Activated CD4-positive, alpha-beta T cell treated with anti-CD3 and anti-CD28 coated beads for 36 hours (primary cell): ENCODE measurements around the gene FILIP1. TPM values are rescaled to one million over a fixed set of nuclear protein-coding genes. Genes with fewer than 3 reads are reported as not detected.

Experiments used
- ATAC-seq: fragments of 200-7000 bp; cut with Tn5 transposase; one replicate; pipeline ENCODE4 v1.10.0; 2021; ENCODE audit warnings: mild to moderate bottlenecking, moderate library complexity
- CTCF ChIA-PET: fragments of 350-600 bp; sonication (Branson Sonifier 250); formaldehyde crosslinking; loops from one replicate; lab custom pipeline; 2021; ENCODE audit warnings: antibody characterized with exemption; lab: Charles Lee
- POLR2A ChIA-PET: fragments of 350-600 bp; sonication (Branson Sonifier 250); formaldehyde crosslinking; loops from one replicate; lab custom pipeline; 2021; ENCODE audit warnings: antibody characterized with exemption, inconsistent platforms; lab: Charles Lee
- DNase-seq: peaks from one replicate; pipeline ENCODE4 v3.0.0-alpha.2; 2020
- H3K27ac Mint-ChIP-seq: one replicate; pipeline ENCODE4 v1.8.0; 2021; ENCODE audit warnings: mixed read lengths
- H3K27me3 Mint-ChIP-seq: one replicate; pipeline ENCODE4 v1.8.0; 2021; ENCODE audit warnings: mixed read lengths
- H3K36me3 Mint-ChIP-seq: one replicate; pipeline ENCODE4 v1.8.0; 2021; ENCODE audit warnings: low read depth, mixed read lengths
- H3K4me1 Mint-ChIP-seq: one replicate; pipeline ENCODE4 v1.8.0; 2021; ENCODE audit warnings: mixed read lengths
- H3K4me3 Mint-ChIP-seq: one replicate; pipeline ENCODE4 v1.8.0; 2021; ENCODE audit warnings: mild to moderate bottlenecking, moderate library complexity, mixed read lengths
- H3K9me3 Mint-ChIP-seq: one replicate; pipeline ENCODE4 v1.8.0; 2021; ENCODE audit warnings: low read depth, mixed read lengths
- intact Hi-C, 2 experiments: fragments of 100-400 bp; cut with DNase I in 1 of 2; cut with micrococcal nuclease in 1 of 2; formaldehyde crosslinking; loops; one replicate each; pipeline versions ENCODE4 v1.14.2 to v1.15.1; 2022 to 2024; cut with DNase I, micrococcal nuclease
- total RNA-seq, 2 experiments: library from RNA; stranded (reverse); gene quantifications; one replicate each; pipeline ENCODE4 v1.2.3, GENCODE V29; 2021

FILIP1 gene
- total RNA-seq, 2 experiments from 2014 or later, result not detected

DNA sequence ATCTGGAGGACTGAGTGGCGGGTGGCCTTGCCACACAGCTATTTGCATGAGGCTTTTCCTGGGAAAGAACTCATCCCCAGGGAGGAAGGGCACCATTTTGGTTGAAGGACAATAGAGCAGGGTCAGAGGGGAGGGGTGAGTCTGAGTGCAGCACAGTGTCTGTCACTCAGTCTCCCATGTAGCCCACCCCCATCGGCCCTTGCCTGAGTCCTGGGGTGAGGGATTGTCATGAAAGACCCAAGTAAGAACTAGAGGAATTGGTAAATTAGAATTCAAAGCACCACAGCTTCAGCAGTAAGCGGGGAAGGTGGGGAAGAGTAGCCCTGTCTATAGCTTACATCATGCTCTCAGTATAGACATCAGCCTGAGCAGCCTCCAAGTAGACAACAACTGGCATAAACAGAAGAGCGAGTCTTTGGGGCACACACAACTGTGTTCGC, 118.6 kb downstream of the FILIP1 start:
- no peak for DNase-seq
- no peaks in the 10 kb centered on the region for H3K9me3 Mint-ChIP-seq
- ChIA-PET POLR2A (no interaction called here), CTCF (no interaction called here)
- no peak for ATAC-seq
- H3K27me3 Mint-ChIP-seq, result peaks cover 9% of the 10 kb centered on the region
- no peak overlapping the region for H3K4me3 Mint-ChIP-seq
- no peak overlapping the region for H3K27ac Mint-ChIP-seq
- no peaks in the 10 kb centered on the region for H3K36me3 Mint-ChIP-seq
- intact Hi-C loops, result no loop called here
- no peaks in the 10 kb centered on the region for H3K4me1 Mint-ChIP-seq

DNA sequence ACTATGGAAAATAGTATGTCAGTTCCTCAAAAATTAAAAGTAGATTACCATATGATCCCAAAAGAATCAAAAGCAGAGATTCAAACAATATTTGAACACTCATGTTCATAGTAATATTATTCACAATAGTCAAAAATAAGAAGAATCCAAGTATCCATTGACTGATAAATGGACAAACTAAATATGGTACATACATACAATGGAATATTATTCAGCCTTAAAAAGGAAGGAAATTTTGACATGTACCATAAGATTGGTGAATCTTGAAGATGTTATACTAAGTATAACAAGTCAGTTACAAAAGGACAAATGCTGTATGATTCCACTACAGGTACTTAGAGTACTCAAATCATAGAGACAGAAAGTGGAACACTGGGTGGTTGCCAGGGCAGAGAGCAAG, 120.7 kb downstream of the FILIP1 start:
- no peak overlapping the region for H3K4me3 Mint-ChIP-seq
- ChIA-PET POLR2A (no interaction called here), CTCF (no interaction called here)
- no peak for ATAC-seq
- H3K36me3 Mint-ChIP-seq, result no peaks in the 10 kb centered on the region
- H3K27ac Mint-ChIP-seq, result peak overlapping the region; percentile 51
- H3K4me1 Mint-ChIP-seq, result no peaks in the 10 kb centered on the region
- H3K27me3 Mint-ChIP-seq, result peaks cover 5% of the 10 kb centered on the region
- no peak for DNase-seq
- intact Hi-C loops, result no loop called here
- H3K9me3 Mint-ChIP-seq, result no peaks in the 10 kb centered on the region

DNA sequence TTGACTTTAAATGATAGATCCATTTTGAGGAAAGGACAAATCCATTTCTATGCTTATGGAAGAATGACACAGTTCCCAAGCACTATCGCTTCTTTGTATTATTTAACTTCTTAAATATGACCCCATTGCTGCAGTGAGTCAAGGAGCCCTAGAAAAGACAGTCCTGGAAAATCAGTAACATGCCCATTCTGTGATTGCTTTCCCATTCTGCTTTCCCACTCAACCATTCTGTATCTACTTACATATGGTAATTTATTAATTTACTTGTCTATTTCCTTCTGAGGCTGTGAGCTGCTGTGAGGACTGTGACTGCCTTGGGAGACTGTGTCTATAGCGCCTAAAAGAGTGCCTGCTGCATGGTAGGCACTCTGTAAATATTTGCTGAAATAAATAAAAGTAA, 123.6 kb downstream of the FILIP1 start:
- H3K27me3 Mint-ChIP-seq, result peaks cover 5% of the 10 kb centered on the region
- H3K27ac Mint-ChIP-seq, result no peak overlapping the region
- intact Hi-C loops, result no loop called here
- no peak overlapping the region for H3K4me3 Mint-ChIP-seq
- ATAC-seq (no peak), DNase-seq (no peak)
- no peaks in the 10 kb centered on the region for H3K9me3 Mint-ChIP-seq
- H3K4me1 Mint-ChIP-seq, result no peaks in the 10 kb centered on the region
- ChIA-PET CTCF (interaction anchor here (2.0 kb wide), 1 partner anchor 12 kb away, joined by 4 read pairs; no protein-coding TSS in a partner anchor), POLR2A (no interaction called here)
- no peaks in the 10 kb centered on the region for H3K36me3 Mint-ChIP-seq

DNA sequence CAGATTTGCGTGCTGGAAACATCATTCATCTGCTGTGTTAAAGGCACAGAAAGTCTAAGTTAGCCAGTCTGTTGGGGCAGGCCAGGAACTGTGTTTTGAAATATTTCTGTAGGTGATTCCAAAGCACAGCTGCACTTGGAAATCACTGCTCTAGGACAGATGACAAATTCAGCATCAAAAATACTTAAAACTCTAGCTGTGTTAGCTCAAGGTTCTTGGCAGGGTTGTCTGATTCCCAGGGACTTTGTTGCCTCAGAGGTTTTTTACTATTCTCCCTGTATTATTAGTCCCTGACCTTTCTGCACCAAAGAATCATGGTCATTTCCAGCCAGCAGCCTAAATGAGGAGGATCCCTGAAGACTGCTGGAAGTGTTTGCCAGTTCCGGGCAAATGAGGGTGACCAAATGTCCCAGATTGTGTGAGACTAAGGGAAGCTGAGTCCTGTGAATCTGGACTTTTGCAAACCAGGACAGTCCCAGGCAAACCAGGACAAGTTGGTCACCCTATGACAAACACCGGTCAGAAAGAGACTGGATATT, 124.7 kb downstream of the FILIP1 start:
- no peaks in the 10 kb centered on the region for H3K36me3 Mint-ChIP-seq
- DNase-seq (no peak), ATAC-seq (no peak)
- H3K27me3 Mint-ChIP-seq, result peaks cover 5% of the 10 kb centered on the region
- H3K9me3 Mint-ChIP-seq, result no peaks in the 10 kb centered on the region
- no peaks in the 10 kb centered on the region for H3K4me1 Mint-ChIP-seq
- intact Hi-C loops, result loop anchor here (5.0 kb wide), 1 partner anchor 158 kb away; no protein-coding TSS in a partner anchor
- H3K27ac Mint-ChIP-seq, result no peak overlapping the region
- no peak overlapping the region for H3K4me3 Mint-ChIP-seq
- POLR2A ChIA-PET, result no interaction called here
- CTCF ChIA-PET, result interaction anchor here (2.0 kb wide), 1 partner anchor 13 kb away, joined by 4 read pairs; no protein-coding TSS in a partner anchor

DNA sequence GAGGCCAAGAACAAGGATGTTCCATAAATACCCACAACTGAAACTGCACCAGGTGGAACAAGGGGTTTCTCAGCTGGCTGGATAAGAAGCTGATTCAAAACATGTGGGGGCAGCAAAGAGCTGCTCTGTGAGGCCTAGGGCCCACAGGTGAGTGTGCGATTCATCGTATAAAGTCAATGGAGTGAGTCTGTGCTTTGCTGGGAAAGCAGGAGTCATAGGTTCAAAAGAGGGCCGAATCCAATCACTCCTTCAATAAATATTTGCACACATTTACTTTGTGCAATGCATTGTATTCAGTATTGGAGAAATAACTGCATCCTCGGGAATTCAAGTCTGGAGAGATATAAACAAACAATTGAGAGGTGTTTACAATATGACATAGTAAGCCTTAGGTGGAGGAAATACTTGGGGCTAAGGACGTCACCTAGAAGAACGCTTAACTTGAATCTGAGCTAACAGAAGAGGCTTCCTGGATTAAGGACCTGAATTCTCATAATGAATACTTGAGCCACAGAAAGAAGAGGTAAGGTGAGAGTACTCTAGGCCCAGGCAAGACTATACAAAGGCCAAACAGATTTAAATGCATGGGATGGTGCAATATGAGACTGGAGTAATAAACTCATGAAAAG, 125.3 kb downstream of the FILIP1 start:
- POLR2A ChIA-PET, result no interaction called here
- ATAC-seq (no peak), DNase-seq (peak; percentile 22)
- H3K4me1 Mint-ChIP-seq, result no peaks in the 10 kb centered on the region
- intact Hi-C loops, result loop anchor here (5.0 kb wide), 1 partner anchor 159 kb away; no protein-coding TSS in a partner anchor
- H3K9me3 Mint-ChIP-seq, result no peaks in the 10 kb centered on the region
- no peaks in the 10 kb centered on the region for H3K36me3 Mint-ChIP-seq
- H3K4me3 Mint-ChIP-seq, result no peak overlapping the region
- CTCF ChIA-PET, result no interaction called here
- peaks cover 5% of the 10 kb centered on the region for H3K27me3 Mint-ChIP-seq
- no peak overlapping the region for H3K27ac Mint-ChIP-seq

DNA sequence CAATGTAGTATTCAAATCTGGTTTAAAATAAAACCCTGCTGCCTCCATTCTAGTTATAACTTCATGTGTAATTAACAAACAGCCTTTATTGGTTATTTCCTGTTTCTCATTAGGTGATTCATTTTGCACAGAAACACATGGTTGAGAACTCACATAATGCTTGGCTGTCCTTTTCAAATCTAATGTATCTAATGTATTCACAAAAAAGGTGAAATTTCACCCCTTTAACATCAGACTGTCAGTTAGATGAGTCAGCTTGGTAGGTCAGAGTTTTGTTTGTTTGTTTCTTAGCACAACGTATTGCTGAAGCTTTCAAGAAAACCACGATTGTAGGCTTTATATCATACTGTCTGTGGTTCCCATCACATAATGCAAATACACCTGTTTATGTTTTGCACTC, 130.3 kb downstream of the FILIP1 start:
- Mint-ChIP-seq H3K4me3 (no peak overlapping the region), H3K9me3 (no peaks in the 10 kb centered on the region), H3K27me3 (peaks cover 3% of the 10 kb centered on the region), H3K4me1 (no peaks in the 10 kb centered on the region), H3K27ac (no peak overlapping the region), H3K36me3 (no peaks in the 10 kb centered on the region)
- intact Hi-C loops, result no loop called here
- no peak for DNase-seq
- ChIA-PET CTCF (interaction anchor here (1.2 kb wide), 1 partner anchor 20 kb away, joined by 3 read pairs; no protein-coding TSS in a partner anchor), POLR2A (no interaction called here)
- no peak for ATAC-seq

DNA sequence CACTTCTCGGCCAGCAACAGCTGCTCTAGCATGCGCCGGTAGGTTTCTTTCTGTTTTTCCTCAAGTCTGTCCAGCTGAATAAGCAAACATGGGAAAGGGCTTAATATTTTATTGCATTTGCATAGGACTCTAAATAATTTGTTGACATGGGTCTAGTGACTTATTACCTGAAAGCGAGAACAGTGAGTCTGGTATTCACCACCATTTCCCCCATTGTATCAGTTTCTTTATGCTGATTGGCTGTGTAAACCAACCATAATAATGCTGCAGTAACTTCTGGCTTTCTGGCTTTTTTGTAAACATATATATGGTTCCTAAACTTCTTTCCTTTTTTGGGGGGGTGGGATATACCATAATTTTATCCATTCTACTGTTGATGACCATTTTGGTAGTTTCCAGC, 140.0 kb downstream of the FILIP1 start:
- peaks cover 4% of the 10 kb centered on the region for H3K4me1 Mint-ChIP-seq
- no peak for ATAC-seq
- CTCF ChIA-PET, result no interaction called here

DNA sequence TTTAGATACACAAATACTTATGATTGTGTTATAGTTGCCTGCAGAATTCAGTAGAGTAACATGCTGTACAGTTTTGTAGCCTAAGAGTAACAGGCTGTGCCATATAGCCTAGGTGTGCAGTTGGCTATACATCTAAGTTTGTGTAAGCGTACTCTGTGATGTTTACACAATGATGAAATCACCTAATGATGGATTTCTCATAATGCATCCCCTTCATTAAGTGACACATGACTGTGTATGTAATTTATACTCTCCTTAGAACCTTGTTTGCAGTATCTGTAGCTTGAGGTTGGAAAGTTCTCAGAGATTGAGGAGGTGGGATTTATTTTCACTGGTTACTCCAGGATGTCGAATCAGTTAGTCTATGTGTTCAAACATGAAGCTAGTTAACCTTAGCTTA, 142.0 kb downstream of the FILIP1 start:
- Mint-ChIP-seq H3K4me3 (no peak overlapping the region), H3K4me1 (peaks cover 4% of the 10 kb centered on the region), H3K9me3 (no peaks in the 10 kb centered on the region), H3K27me3 (peaks cover 39% of the 10 kb centered on the region), H3K36me3 (no peaks in the 10 kb centered on the region), H3K27ac (no peak overlapping the region)
- ChIA-PET CTCF (no interaction called here), POLR2A (no interaction called here)
- no peak for DNase-seq
- intact Hi-C loops, result no loop called here
- no peak for ATAC-seq

More for the DNA sequence above, 140.0 kb downstream of the FILIP1 start:
- intact Hi-C loops, result no loop called here
- Mint-ChIP-seq H3K9me3 (no peaks in the 10 kb centered on the region), H3K4me3 (no peak overlapping the region), H3K36me3 (no peaks in the 10 kb centered on the region), H3K27ac (no peak overlapping the region), H3K27me3 (peaks cover 30% of the 10 kb centered on the region)
- DNase-seq, result no peak
- POLR2A ChIA-PET, result no interaction called here

DNA sequence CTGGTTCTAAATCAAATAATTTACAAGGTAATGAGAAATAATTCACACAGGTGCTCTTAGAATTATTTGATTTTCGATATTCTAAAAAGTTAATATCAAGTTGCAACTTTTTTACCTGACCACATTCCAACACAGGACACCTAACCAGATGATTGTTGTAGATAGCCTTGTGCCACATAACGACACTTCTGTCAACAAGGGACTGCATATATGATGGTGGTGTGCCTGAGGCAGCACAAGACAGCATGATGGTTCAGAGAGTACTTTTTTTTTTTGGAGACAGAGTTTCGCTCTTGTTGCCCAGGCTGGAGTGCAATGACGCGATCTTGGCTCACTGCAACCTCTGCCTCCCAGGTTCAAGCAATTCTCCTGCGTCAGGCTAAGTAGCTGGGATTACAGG, 142.8 kb downstream of the FILIP1 start:
- POLR2A ChIA-PET, result no interaction called here
- no peak for DNase-seq
- peaks cover 36% of the 10 kb centered on the region for H3K27me3 Mint-ChIP-seq
- H3K9me3 Mint-ChIP-seq, result no peaks in the 10 kb centered on the region
- no peak overlapping the region for H3K4me3 Mint-ChIP-seq
- H3K27ac Mint-ChIP-seq, result no peak overlapping the region
- CTCF ChIA-PET, result no interaction called here
- ATAC-seq, result no peak
- intact Hi-C loops, result no loop called here
- peaks cover 4% of the 10 kb centered on the region for H3K4me1 Mint-ChIP-seq
- no peaks in the 10 kb centered on the region for H3K36me3 Mint-ChIP-seq

DNA sequence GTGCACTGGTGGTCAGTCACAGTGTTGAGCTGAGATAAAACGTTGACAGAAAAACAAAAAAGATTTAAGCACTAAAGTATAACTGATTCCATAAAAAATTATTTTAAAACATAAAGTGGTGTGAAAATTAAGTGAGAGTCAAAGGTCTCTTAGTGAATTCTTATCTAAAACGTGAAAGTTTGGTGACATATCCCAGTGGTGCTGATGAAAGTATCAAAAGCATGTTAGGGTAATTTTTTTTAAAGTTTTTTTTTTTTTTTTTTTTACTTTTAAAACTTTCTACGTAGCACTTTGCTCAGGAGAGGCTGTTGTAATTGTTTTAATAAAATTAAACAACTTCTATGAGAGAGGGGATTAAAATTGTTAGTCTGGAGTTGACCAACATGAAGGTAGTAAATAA, 143.4 kb downstream of the FILIP1 start:
- peaks cover 4% of the 10 kb centered on the region for H3K4me1 Mint-ChIP-seq
- ATAC-seq, result no peak

DNA sequence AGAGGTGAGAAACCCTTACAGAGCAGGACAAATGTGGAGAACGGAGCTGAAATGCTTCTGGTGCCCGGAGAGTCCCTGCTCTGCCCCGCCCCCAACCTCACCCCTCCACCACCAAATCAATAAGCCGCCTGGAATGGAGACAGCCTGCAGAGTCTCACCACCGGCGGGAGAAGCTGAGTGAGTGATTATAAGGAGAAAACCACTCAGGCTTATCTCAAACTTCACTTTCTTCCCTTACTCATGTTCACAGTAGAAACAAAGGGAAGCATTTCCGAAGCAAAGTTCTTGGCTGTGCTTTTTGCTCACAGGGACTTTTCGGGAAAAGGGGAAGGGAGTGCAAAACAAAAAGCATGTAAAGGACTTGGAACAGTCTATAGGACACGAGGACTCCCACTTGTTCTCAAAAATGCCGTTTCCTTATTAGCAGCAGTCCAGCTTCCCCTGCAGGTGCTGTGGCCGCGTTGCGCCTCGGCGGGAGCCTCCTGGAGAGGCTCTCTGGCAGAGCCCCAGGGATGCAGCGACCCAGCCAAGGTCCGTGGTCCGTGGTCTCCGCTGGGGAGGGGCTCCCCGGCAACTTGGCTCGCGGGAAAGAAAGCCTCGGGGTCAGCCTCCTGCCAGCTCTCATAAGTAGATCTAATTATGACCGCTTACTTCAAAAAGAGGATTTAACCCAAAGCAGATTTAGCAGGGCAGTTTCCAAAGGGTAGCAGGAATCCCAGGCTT, 144.2 kb downstream of the FILIP1 start:
- ChIA-PET CTCF (no interaction called here), POLR2A (no interaction called here)
- no peaks in the 10 kb centered on the region for H3K36me3 Mint-ChIP-seq
- H3K4me3 Mint-ChIP-seq, result peak overlapping the region; percentile 6
- peak; percentile 6 for DNase-seq
- H3K4me1 Mint-ChIP-seq, result peaks cover 4% of the 10 kb centered on the region
- H3K27ac Mint-ChIP-seq, result no peak overlapping the region
- H3K27me3 Mint-ChIP-seq, result peaks cover 34% of the 10 kb centered on the region
- intact Hi-C loops, result no loop called here
- H3K9me3 Mint-ChIP-seq, result no peaks in the 10 kb centered on the region
- no peak for ATAC-seq

More for the DNA sequence above, 143.4 kb downstream of the FILIP1 start:
- POLR2A ChIA-PET, result no interaction called here
- Mint-ChIP-seq H3K36me3 (no peaks in the 10 kb centered on the region), H3K9me3 (no peaks in the 10 kb centered on the region), H3K4me3 (no peak overlapping the region), H3K27me3 (peaks cover 37% of the 10 kb centered on the region), H3K27ac (no peak overlapping the region)
- CTCF ChIA-PET, result no interaction called here
- DNase-seq, result no peak
- intact Hi-C loops, result no loop called here

DNA sequence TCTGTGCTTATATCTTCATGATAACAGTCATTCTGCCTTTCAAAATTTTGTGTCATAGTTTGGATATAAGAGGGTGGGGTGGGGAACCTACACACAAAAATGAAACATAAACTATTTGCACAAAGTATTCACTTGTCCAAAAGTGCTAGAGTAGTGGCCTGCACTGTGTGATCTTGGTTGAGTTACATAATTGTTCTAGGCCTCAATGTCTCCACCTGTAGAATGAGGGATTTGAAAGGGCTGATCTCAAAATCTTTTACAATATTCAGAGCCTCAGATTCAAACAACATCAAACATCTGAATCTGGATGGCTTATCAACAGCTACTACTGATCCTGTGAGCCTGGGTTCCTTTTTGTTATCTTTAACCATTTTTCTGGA, 144.7 kb downstream of the FILIP1 start:
- intact Hi-C loops, result no loop called here
- no peaks in the 10 kb centered on the region for H3K9me3 Mint-ChIP-seq
- H3K4me3 Mint-ChIP-seq, result no peak overlapping the region
- no peak for DNase-seq
- ChIA-PET CTCF (no interaction called here), POLR2A (no interaction called here)
- H3K27me3 Mint-ChIP-seq, result peaks cover 34% of the 10 kb centered on the region
- no peak overlapping the region for H3K27ac Mint-ChIP-seq
- no peaks in the 10 kb centered on the region for H3K36me3 Mint-ChIP-seq
- peaks cover 4% of the 10 kb centered on the region for H3K4me1 Mint-ChIP-seq
- no peak for ATAC-seq
